ENCODE data around the gene CCNJL. TPM values are rescaled to one million over a fixed set of nuclear protein-coding genes. Genes with fewer than 3 reads are reported as not detected.

CCNJL gene
- not detected for total RNA-seq

- peak within 1 kb of the TSS; percentile 62 for H3K4me3 Mint-ChIP-seq
- H3K4me1 Mint-ChIP-seq (ENCODE audit: low read depth), result peaks cover 7% of the 10 kb centered on the region
- no peak for DNase-seq
- no peaks in the 10 kb centered on the region for H3K9me3 Mint-ChIP-seq
- CTCF ChIA-PET, result no interaction called here
- peaks cover 47% of the 10 kb centered on the region for H3K27me3 Mint-ChIP-seq (ENCODE audit: low read depth)
- H3K36me3 Mint-ChIP-seq (ENCODE audit: low read depth), result no peaks in the 10 kb centered on the region
- intact Hi-C loops (cut with micrococcal nuclease), result no loop called here
- H3K27ac Mint-ChIP-seq, result no peak within 1 kb of the TSS
Observed at GRCh38 chr5:160312134-160312959, at the start of gene CCNJL. Gene CCNJL (minus strand): TSS chr5:160312564. CDS start chr5:160311923, 641 bp downstream.

- CTCF ChIA-PET, result no interaction called here
Observed at GRCh38 chr5:160361624-160362228, 49.4 kb upstream of the CCNJL start.

GRCh38 chr5:160360310-160360709 lies 47.9 kb upstream of the CCNJL start:
- Mint-ChIP-seq H3K27ac (no peak overlapping the region), H3K27me3 (ENCODE audit: low read depth) (peaks cover 3% of the 10 kb centered on the region), H3K4me3 (no peak overlapping the region), H3K4me1 (ENCODE audit: low read depth) (no peaks in the 10 kb centered on the region), H3K9me3 (no peaks in the 10 kb centered on the region), H3K36me3 (ENCODE audit: low read depth) (no peaks in the 10 kb centered on the region)
- CTCF ChIA-PET, result interaction anchor here (0.6 kb wide), 1 partner anchor 181 kb away, joined by 5 read pairs; no protein-coding TSS in a partner anchor
- DNase-seq, result no peak
- intact Hi-C loops (cut with micrococcal nuclease), result no loop called here

More at GRCh38 chr5:160361624-160362228, 49.4 kb upstream of the CCNJL start:
- H3K4me3 Mint-ChIP-seq, result no peak overlapping the region
- no peaks in the 10 kb centered on the region for H3K36me3 Mint-ChIP-seq (ENCODE audit: low read depth)
- H3K9me3 Mint-ChIP-seq, result no peaks in the 10 kb centered on the region
- no peak for DNase-seq
- no peak overlapping the region for H3K27ac Mint-ChIP-seq
- H3K4me1 Mint-ChIP-seq (ENCODE audit: low read depth), result no peaks in the 10 kb centered on the region
- peaks cover 6% of the 10 kb centered on the region for H3K27me3 Mint-ChIP-seq (ENCODE audit: low read depth)
- intact Hi-C loops (cut with micrococcal nuclease), result no loop called here

GRCh38 chr5:160359816-160360215 lies 47.5 kb upstream of the CCNJL start:
- H3K4me1 Mint-ChIP-seq (ENCODE audit: low read depth), result no peaks in the 10 kb centered on the region
- DNase-seq, result no peak
- no peaks in the 10 kb centered on the region for H3K27me3 Mint-ChIP-seq (ENCODE audit: low read depth)
- CTCF ChIA-PET, result interaction anchor here (0.6 to 0.9 kb wide), 2 partner anchors 180 to 338 kb away, joined by 3 to 5 read pairs; no protein-coding TSS in a partner anchor
- H3K9me3 Mint-ChIP-seq, result no peaks in the 10 kb centered on the region
- intact Hi-C loops (cut with micrococcal nuclease), result no loop called here
- H3K36me3 Mint-ChIP-seq (ENCODE audit: low read depth), result no peaks in the 10 kb centered on the region
- H3K27ac Mint-ChIP-seq, result no peak overlapping the region
- H3K4me3 Mint-ChIP-seq, result no peak overlapping the region

GRCh38 chr5:160359242-160359641 lies 46.9 kb upstream of the CCNJL start:
- intact Hi-C loops (cut with micrococcal nuclease), result no loop called here
- DNase-seq, result no peak
- Mint-ChIP-seq H3K27ac (no peak overlapping the region), H3K27me3 (ENCODE audit: low read depth) (no peaks in the 10 kb centered on the region), H3K4me1 (ENCODE audit: low read depth) (no peaks in the 10 kb centered on the region), H3K4me3 (no peak overlapping the region), H3K36me3 (ENCODE audit: low read depth) (no peaks in the 10 kb centered on the region), H3K9me3 (no peaks in the 10 kb centered on the region)
- CTCF ChIA-PET, result interaction anchor here (0.9 kb wide), 1 partner anchor 337 kb away, joined by 3 read pairs; no protein-coding TSS in a partner anchor

- CTCF ChIA-PET, result interaction anchor here (1.0 kb wide), 1 partner anchor 159 kb away, joined by 3 read pairs; no protein-coding TSS in a partner anchor
- DNase-seq, result no peak
- H3K9me3 Mint-ChIP-seq, result no peaks in the 10 kb centered on the region
- H3K4me3 Mint-ChIP-seq, result no peak overlapping the region
- H3K27ac Mint-ChIP-seq, result no peak overlapping the region
- H3K4me1 Mint-ChIP-seq (ENCODE audit: low read depth), result no peaks in the 10 kb centered on the region
- no peaks in the 10 kb centered on the region for H3K27me3 Mint-ChIP-seq (ENCODE audit: low read depth)
- intact Hi-C loops (cut with micrococcal nuclease), result no loop called here
- H3K36me3 Mint-ChIP-seq (ENCODE audit: low read depth), result no peaks in the 10 kb centered on the region
Observed at GRCh38 chr5:160357861-160358411, 45.6 kb upstream of the CCNJL start.

GRCh38 chr5:160357394-160357793 lies 45.0 kb upstream of the CCNJL start:
- no peaks in the 10 kb centered on the region for H3K27me3 Mint-ChIP-seq (ENCODE audit: low read depth)
- no peak overlapping the region for H3K4me3 Mint-ChIP-seq
- intact Hi-C loops (cut with micrococcal nuclease), result no loop called here
- CTCF ChIA-PET, result interaction anchor here (0.6 to 1.3 kb wide), 2 partner anchors 12 to 336 kb away, joined by 3 read pairs; no protein-coding TSS in a partner anchor
- no peak overlapping the region for H3K27ac Mint-ChIP-seq
- no peak for DNase-seq
- no peaks in the 10 kb centered on the region for H3K4me1 Mint-ChIP-seq (ENCODE audit: low read depth)
- H3K9me3 Mint-ChIP-seq, result no peaks in the 10 kb centered on the region
- H3K36me3 Mint-ChIP-seq (ENCODE audit: low read depth), result no peaks in the 10 kb centered on the region

- no peak overlapping the region for H3K4me3 Mint-ChIP-seq
- H3K27ac Mint-ChIP-seq, result no peak overlapping the region
- CTCF ChIA-PET, result interaction anchor here (0.6 to 1.3 kb wide), 2 partner anchors 11 to 335 kb away, joined by 3 read pairs; no protein-coding TSS in a partner anchor
- H3K4me1 Mint-ChIP-seq (ENCODE audit: low read depth), result no peaks in the 10 kb centered on the region
- intact Hi-C loops (cut with micrococcal nuclease), result no loop called here
- H3K9me3 Mint-ChIP-seq, result no peaks in the 10 kb centered on the region
- H3K36me3 Mint-ChIP-seq (ENCODE audit: low read depth), result no peaks in the 10 kb centered on the region
- no peaks in the 10 kb centered on the region for H3K27me3 Mint-ChIP-seq (ENCODE audit: low read depth)
- DNase-seq, result no peak
Observed at GRCh38 chr5:160356550-160357347, 44.4 kb upstream of the CCNJL start.

- H3K36me3 Mint-ChIP-seq (ENCODE audit: low read depth), result no peaks in the 10 kb centered on the region
- intact Hi-C loops (cut with micrococcal nuclease), result no loop called here
- H3K9me3 Mint-ChIP-seq, result no peaks in the 10 kb centered on the region
- DNase-seq, result no peak
- no peak overlapping the region for H3K4me3 Mint-ChIP-seq
- H3K27ac Mint-ChIP-seq, result no peak overlapping the region
- H3K27me3 Mint-ChIP-seq (ENCODE audit: low read depth), result no peaks in the 10 kb centered on the region
- H3K4me1 Mint-ChIP-seq (ENCODE audit: low read depth), result no peaks in the 10 kb centered on the region
- CTCF ChIA-PET, result interaction anchor here (1.0 kb wide), 1 partner anchor 9 kb away, joined by 4 read pairs; no protein-coding TSS in a partner anchor
Observed at GRCh38 chr5:160354666-160355065, 42.3 kb upstream of the CCNJL start.

- Mint-ChIP-seq H3K9me3 (no peaks in the 10 kb centered on the region), H3K36me3 (ENCODE audit: low read depth) (no peaks in the 10 kb centered on the region), H3K27ac (no peak overlapping the region), H3K4me1 (ENCODE audit: low read depth) (no peaks in the 10 kb centered on the region), H3K4me3 (no peak overlapping the region), H3K27me3 (ENCODE audit: low read depth) (no peaks in the 10 kb centered on the region)
- intact Hi-C loops (cut with micrococcal nuclease), result no loop called here
- no peak for DNase-seq
- CTCF ChIA-PET, result interaction anchor here (0.7 to 0.9 kb wide), 2 partner anchors 11 to 70 kb away, joined by 3 to 4 read pairs; no protein-coding TSS in a partner anchor
Observed at GRCh38 chr5:160353379-160353778, 41.0 kb upstream of the CCNJL start.

- Mint-ChIP-seq H3K36me3 (ENCODE audit: low read depth) (no peaks in the 10 kb centered on the region), H3K27me3 (ENCODE audit: low read depth) (no peaks in the 10 kb centered on the region), H3K4me1 (ENCODE audit: low read depth) (no peaks in the 10 kb centered on the region), H3K27ac (no peak overlapping the region), H3K4me3 (no peak overlapping the region), H3K9me3 (no peaks in the 10 kb centered on the region)
- CTCF ChIA-PET, result interaction anchor here (1.3 kb wide), 1 partner anchor 13 kb away, joined by 4 read pairs; no protein-coding TSS in a partner anchor
- intact Hi-C loops (cut with micrococcal nuclease), result no loop called here
- DNase-seq, result no peak
Observed at GRCh38 chr5:160352308-160352707, 39.9 kb upstream of the CCNJL start.

- no peaks in the 10 kb centered on the region for H3K4me1 Mint-ChIP-seq (ENCODE audit: low read depth)
- intact Hi-C loops (cut with micrococcal nuclease), result loop anchor here (5.0 to 10.0 kb wide), 2 partner anchors 88 to 905 kb away; no protein-coding TSS in a partner anchor
- no peaks in the 10 kb centered on the region for H3K36me3 Mint-ChIP-seq (ENCODE audit: low read depth)
- CTCF ChIA-PET, result interaction anchor here (0.7 kb wide), 1 partner anchor 221 kb away, joined by 4 read pairs; no protein-coding TSS in a partner anchor
- no peak for DNase-seq
- no peaks in the 10 kb centered on the region for H3K27me3 Mint-ChIP-seq (ENCODE audit: low read depth)
- no peaks in the 10 kb centered on the region for H3K9me3 Mint-ChIP-seq
- H3K27ac Mint-ChIP-seq, result no peak overlapping the region
- H3K4me3 Mint-ChIP-seq, result no peak overlapping the region
Observed at GRCh38 chr5:160349935-160350303, 37.6 kb upstream of the CCNJL start.

Measured in activated naive CD4-positive, alpha-beta T cell treated with anti-CD3 and anti-CD28 coated beads for 36 hours (primary cell).